Motor neuron (in vitro differentiated cells): ENCODE measurements around the gene AFF3. TPM values are rescaled to one million over a fixed set of nuclear protein-coding genes. Genes with fewer than 3 reads are reported as not detected.

Experiments
- ATAC-seq, 8 experiments: fragments of 200-7000 bp; cut with Tn5 transposase; replicated peaks in 6 of 8; 2 replicates each; pipeline ENCODE4 v1.8.0; 2021; ENCODE audit warnings: mild to moderate bottlenecking in 8 of 8, moderate library complexity in 8 of 8
- H3K27ac ChIP-seq, 2 donors: fragments of 250-450 bp; sonication (Bioruptor Pico); 2 replicates each; pipeline ENCODE4 v1.9.0; 2021; ENCODE audit warnings: antibody characterized with exemption in 2 of 2, mild to moderate bottlenecking in 2 of 2, moderate library complexity in 1 of 2
- H3K4me1 ChIP-seq, 2 donors: fragments of 250-450 bp; sonication (Bioruptor Pico); replicated peaks in 1 of 2; 2 replicates each; pipeline ENCODE4 v1.6.1; 2021; ENCODE audit warnings: antibody characterized with exemption in 2 of 2, mild to moderate bottlenecking in 2 of 2, moderate library complexity in 1 of 2
- H3K4me3 ChIP-seq, 5 donors: fragments of 250-450 bp; sonication (Bioruptor Pico); 2 replicates each; pipeline ENCODE4 v1.9.0; 2021; ENCODE audit warnings: antibody characterized with exemption in 5 of 5, mild to moderate bottlenecking in 5 of 5, moderate library complexity in 4 of 5
- WGBS, 10 experiments: fragments of 450-650 bp; shearing (Covaris generic); methylation state at CpG; one replicate each; pipeline ENCODE4 v1.0.0; 2022; 5-methylcytosine and 5-hydroxymethylcytosine counted together
- in situ Hi-C, 9 experiments: fragments of 400-800 bp; cut with MboI; loops; one replicate each; pipeline ENCODE4 v1.15.0; 2021; ENCODE audit warnings: low sequenced_read_pairs in 9 of 9, low pct_unique_long_range_greater_than_20kb in 2 of 9; ENCODE audit not compliant: unreplicated experiment in 9 of 9
- total RNA-seq, 8 experiments: library from RNA; unstranded; fragments of 300-600 nt; gene quantifications; 2 replicates each; pipeline versions ENCODE4 v1.2.3 to v1.2.4, GENCODE V29; 2022

The AFF3 gene
- total RNA-seq, 8 experiments from 2014 or later, result 0.99 to 33.6 (median 16.7) TPM

DNA sequence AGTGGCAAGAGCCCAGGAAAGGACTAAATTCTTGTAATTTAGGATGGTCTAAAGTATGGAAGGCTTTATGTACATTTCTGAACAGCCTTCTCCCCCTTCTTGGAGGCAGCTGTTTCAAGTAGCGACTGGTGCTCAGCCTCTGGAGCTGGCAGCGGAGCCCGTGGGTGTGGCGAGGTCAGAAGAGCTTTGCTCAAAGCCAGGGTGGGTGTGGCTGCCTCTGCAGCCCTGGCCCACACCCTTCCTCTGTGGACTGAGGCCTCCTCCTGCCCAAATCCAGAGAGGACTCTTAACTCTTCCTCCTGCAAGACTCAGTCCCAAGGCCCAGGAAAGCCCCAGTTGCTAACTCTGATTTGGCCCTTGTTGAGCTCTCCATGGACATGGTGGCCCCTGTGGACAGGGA lies 450.5 kb downstream of the AFF3 start:
- whole genome bisulfite sequencing, 10 experiments, result 0 to 100% (median 80%) methylated on average over 1 to 4 of the region's 4 CpGs; no CpG with 5 or more reads in 3 of the 10 experiments
- no peak overlapping the region for H3K27ac ChIP-seq
- H3K4me1 ChIP-seq, result peaks cover 13 to 15% of the 10 kb centered on the region in 2 donors
- in situ Hi-C loops, result no loop called here
- peak in 3 of 8 experiments; percentile 82 to 97 (median 90) for ATAC-seq
- H3K4me3 ChIP-seq, result no peak overlapping the region

DNA sequence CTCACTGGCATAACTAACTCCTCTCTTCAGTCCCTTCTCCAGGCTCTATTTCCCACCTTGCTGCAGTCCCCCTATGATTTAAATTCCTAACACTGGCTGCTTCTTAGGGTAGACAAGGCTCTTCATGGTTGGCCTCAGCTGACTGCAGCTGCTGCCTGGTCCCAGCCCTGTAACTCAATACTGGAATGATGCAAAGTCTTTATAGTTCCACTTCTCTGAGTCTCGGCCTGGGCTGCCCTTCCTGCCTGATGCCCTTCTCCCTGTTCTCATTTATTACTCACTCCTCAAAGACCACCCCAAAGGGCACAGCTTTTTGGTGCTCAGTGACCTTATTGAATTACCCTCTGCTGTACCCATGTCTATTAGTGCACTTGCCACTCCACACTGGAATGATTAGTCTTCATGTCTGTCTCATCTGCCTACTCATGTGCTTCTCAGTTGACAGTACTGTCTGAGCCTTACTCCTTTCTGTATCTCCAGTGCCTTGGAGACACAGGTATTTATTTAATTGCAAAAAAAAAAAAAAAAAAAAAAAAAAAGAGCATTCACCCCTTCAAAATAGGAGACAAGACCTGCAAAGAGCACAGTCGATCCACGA lies 453.1 kb downstream of the AFF3 start:
- in situ Hi-C loops, result no loop called here
- WGBS, 10 experiments, result 40 to 100% (median 80%) methylated on average over 1 to 3 of the region's 3 CpGs; no CpG with 5 or more reads in 1 of the 10 experiments
- Histone ChIP-seq H3K4me1 (no peaks in the 10 kb centered on the region), H3K27ac (no peak overlapping the region), H3K4me3 (no peak overlapping the region)
- peak in 4 of 8 experiments; percentile 8 to 65 (median 24) for ATAC-seq

DNA sequence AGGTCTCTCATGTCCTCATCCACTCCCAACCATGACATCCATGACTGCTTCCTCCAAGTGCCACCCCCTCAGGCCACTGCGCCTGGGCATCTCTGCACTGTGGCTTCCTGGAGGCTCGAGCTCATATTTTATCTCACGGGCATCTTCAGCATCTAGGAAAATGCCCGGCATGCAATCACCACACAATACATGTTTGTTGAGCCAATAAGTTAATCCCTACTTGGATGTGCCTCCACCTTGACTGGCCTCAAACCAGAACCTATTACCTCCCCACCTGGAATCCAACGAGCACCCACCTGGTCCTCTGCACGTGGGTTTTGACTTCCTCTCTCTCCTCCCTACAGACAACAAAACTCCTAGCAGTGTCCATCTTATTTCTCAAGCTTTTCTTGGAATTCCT lies 453.7 kb downstream of the AFF3 start:
- in situ Hi-C loops, result no loop called here
- WGBS, 10 experiments, result 35 to 100% (median 83%) methylated on average over 1 to 6 of the region's 6 CpGs; no CpG with 5 or more reads in 1 of the 10 experiments
- Histone ChIP-seq H3K4me3 (no peak overlapping the region), H3K27ac (no peak overlapping the region), H3K4me1 (no peaks in the 10 kb centered on the region)
- ATAC-seq, result no peak

DNA sequence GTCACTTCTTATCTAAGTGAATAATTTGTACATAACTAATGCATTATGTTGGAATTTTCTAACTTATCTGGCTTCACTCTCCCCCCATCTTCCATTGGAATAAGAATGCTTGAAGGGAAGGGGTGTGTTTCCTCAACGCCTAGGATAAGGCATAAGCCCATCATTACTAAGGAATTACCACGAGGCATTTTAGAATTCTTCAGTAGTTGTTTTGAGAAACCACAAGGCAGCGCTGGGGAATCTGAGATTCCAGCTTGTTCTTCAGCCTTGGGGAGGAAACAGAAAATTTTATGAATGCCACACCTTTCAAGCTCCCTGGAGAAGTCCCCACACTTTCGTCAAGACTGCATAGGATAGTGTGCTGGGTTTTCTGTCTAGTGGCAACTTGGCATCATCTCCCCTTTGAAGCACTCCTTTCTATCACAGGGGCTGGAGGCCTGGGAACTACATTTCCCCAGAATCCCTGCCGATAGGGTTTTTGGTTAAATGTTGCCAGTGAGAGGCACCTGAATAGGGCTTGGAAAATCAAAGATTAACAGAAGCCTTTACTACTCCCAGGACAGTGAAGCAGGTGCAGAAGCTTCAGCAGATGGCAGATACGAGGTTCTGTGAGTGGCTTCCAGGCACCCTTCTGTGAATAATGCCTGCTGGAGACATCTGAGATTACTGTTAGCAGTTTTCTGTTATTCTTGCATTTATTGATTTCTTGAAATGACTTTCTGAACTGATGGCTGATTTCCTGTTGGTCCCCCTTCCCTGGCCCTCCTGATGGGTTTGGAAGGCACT lies 459.9 kb downstream of the AFF3 start:
- Histone ChIP-seq H3K27ac (peak overlapping the region; percentile 53 to 56), H3K4me1 (peaks cover 0 to 10% of the 10 kb centered on the region in 2 donors), H3K4me3 (no peak overlapping the region)
- in situ Hi-C loops, result no loop called here
- WGBS, 10 experiments, result 0 to 100% (median 71%) methylated on average over 1 to 6 of the region's 6 CpGs; no CpG with 5 or more reads in 1 of the 10 experiments
- ATAC-seq, result peak in 4 of 8 experiments; percentile 32 to 87 (median 58)

DNA sequence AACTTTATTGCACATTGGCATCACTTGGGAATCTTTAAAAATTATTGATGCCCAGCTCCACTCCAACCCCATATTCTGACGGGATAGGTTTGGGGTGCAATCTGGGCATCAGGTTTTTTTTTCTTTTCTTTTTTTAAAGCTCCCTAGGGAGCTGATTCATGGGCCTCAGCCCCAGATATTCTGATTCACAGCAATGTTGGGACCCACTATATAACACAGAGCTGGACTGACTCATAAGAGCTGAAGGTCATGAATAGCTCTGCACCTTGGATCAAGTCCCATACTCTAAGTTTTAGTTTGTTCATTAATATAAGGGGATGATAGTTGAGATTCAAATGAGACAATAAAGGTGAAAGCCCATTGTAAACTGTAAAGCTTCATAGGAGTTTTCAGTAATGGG lies 461.4 kb downstream of the AFF3 start:
- ATAC-seq, result no peak
- Histone ChIP-seq H3K27ac (no peak overlapping the region), H3K4me3 (no peak overlapping the region), H3K4me1 (peaks cover 0 to 10% of the 10 kb centered on the region in 2 donors)
- 20 to 100% (median 100%) methylated on average over 1 of the region's 1 CpG; no CpG with 5 or more reads in 4 of the 10 experiments for WGBS, 10 experiments
- in situ Hi-C loops, result no loop called here

DNA sequence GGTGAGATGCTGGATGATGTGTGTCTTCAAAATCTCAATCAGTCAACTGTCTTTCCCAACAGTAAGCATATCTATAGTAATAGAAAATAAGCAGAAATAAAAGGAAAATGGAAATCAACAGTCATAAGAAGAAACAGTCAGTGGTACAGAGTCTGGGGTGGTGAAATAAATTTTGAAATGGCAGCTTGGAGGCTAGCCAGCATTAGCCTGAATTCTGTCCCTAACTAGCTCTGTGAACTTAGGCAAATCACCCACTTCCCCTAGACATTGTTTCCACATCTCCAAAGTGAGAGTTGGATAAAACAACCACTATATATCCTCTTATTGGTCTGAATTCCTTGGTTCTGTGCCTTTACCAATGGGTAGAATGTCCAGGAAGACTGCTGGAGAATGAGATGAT lies 462.9 kb downstream of the AFF3 start:
- Histone ChIP-seq H3K4me3 (no peak overlapping the region), H3K27ac (no peak overlapping the region), H3K4me1 (peaks cover 4 to 14% of the 10 kb centered on the region in 2 donors)
- in situ Hi-C loops, result no loop called here
- no peak for ATAC-seq

DNA sequence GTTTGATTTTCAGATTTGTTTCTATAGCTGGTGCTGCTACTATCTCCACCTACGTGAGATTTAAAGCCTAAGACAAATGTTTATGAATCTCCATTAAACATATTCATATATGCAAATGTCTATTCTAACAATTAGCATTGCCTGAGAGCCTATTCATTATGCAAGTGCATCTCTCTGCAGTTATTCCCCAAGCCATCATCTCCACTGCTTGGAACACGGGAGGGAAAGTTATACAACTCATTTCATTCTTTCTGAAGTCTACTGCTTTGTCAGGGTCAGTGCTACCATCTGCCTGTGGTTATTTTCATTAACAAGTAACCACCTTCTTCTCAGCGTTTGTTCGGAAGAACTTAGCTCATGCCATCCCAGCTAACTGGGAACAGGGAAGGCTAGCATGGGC lies 463.8 kb downstream of the AFF3 start:
- in situ Hi-C loops, result no loop called here
- ATAC-seq, result peak in 3 of 8 experiments; percentile 41 to 94 (median 55)
- WGBS, 10 experiments, result 10 to 100% (median 78%) methylated on average over 2 to 4 of the region's 4 CpGs
- peaks cover 11 to 23% of the 10 kb centered on the region in 2 donors for H3K4me1 ChIP-seq
- H3K4me3 ChIP-seq, result no peak overlapping the region
- H3K27ac ChIP-seq, result no peak overlapping the region

DNA sequence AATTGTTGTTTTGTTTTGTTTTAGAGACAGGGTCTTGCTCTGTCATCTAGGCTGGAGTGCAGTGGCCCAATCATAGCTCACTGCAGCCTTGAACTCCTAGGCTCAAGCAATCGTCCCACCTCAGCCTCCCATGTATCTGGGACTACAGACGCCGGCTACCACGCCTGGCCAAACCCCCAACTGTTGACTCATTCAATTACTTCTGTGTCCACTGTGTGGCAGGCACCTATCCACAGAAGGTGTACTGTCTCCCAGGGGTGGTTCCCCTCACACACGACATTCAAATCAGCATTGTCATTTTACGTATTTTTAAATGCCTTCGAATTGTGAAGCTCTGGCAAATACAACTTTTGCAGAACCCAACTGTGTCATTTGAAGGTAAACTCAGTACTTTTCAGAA lies 464.6 kb downstream of the AFF3 start:
- Histone ChIP-seq H3K4me3 (no peak overlapping the region), H3K27ac (no peak overlapping the region), H3K4me1 (peaks cover 18 to 27% of the 10 kb centered on the region in 2 donors)
- in situ Hi-C loops, result no loop called here
- ATAC-seq, result peak in 1 of 8 experiments; percentile 7
- WGBS, 10 experiments, result 40 to 100% (median 86%) methylated on average over 1 to 7 of the region's 7 CpGs; no CpG with 5 or more reads in 2 of the 10 experiments

DNA sequence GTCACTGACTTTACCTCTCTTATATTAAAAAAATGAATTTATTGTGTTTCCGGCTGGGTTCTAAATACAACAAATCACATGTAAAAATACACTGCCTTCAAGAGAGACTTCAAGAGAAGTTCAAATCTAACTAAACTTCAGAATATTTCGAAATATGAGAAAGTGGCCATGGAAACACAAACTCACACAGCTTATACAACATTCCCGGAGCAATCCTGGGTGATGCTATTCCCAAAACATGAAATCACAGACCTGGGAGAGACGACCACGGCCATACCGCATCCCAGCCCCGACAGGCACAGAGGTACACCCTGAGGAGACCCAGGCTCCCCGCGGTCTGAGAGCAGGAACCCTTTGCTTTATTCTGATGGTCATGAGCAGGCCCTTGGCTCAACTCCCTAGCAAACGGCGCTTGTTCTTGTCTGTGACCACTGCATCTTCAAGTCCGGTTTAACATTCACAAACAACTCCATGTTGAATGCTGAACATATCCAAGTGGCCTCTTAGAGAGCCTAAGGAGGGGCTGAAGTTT lies 467.2 kb downstream of the AFF3 start:
- in situ Hi-C loops, result no loop called here
- Histone ChIP-seq H3K4me3 (no peak overlapping the region), H3K4me1 (peaks cover 23 to 42% of the 10 kb centered on the region in 2 donors), H3K27ac (no peak overlapping the region)
- 65 to 97% (median 93%) methylated on average over 1 to 9 of the region's 12 CpGs; no CpG with 5 or more reads in 1 of the 10 experiments for WGBS, 10 experiments
- no peak for ATAC-seq

DNA sequence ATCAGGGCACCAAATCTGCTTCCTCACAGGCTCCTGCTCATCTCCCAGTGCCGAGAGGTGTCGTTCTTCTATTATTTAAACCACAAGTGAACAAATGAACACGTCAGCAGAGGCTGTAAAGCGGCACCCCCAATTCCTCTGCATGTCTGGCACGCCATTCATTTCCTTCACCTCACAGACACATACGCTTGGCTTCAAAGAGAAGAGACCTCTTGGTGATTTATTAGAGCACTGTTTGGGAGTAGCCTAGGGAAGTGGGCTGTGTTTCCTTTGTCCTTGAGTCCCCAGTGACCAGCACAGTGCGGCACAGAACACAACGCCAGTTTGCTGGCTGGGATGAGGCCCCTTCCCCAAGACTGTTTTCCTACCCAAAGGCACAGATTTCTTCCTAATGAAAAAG lies 468.3 kb downstream of the AFF3 start:
- WGBS, 10 experiments, result 20 to 100% (median 50%) methylated on average over 1 to 6 of the region's 8 CpGs; no CpG with 5 or more reads in 2 of the 10 experiments
- in situ Hi-C loops, result no loop called here
- peaks cover 23 to 42% of the 10 kb centered on the region in 2 donors for H3K4me1 ChIP-seq
- H3K27ac ChIP-seq, result peak overlapping the region; percentile 15 to 47
- no peak overlapping the region for H3K4me3 ChIP-seq
- ATAC-seq, result peak in 5 of 8 experiments; percentile 72 to 88 (median 86)

DNA sequence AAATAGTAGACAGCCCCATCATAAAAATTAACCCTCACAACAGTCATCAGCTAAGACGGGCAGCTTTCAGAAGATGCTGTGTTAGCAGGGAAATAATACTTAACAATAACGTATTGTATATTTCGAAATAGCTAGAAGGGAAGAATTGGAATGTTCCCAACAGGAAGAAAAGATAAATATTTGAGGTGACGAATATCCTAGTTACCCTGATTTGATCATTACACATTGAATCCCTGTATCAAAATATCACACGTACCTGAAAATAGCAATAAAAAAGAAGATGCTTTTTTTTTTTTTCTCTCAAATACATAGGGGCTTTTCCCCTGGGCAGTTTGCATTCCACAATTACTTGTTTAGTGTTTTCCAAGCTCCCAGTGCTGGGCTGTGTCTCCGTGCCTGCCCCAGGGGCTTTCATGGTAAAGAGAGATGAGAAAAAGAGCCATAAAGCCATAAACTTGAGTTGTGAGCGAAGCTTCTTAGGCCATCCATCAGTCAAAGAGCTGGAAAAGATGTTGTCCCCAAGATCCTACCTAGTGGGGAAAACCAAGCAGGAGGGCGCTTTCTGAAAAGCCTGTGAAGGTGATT lies 469.5 kb downstream of the AFF3 start:
- in situ Hi-C loops, result no loop called here

DNA sequence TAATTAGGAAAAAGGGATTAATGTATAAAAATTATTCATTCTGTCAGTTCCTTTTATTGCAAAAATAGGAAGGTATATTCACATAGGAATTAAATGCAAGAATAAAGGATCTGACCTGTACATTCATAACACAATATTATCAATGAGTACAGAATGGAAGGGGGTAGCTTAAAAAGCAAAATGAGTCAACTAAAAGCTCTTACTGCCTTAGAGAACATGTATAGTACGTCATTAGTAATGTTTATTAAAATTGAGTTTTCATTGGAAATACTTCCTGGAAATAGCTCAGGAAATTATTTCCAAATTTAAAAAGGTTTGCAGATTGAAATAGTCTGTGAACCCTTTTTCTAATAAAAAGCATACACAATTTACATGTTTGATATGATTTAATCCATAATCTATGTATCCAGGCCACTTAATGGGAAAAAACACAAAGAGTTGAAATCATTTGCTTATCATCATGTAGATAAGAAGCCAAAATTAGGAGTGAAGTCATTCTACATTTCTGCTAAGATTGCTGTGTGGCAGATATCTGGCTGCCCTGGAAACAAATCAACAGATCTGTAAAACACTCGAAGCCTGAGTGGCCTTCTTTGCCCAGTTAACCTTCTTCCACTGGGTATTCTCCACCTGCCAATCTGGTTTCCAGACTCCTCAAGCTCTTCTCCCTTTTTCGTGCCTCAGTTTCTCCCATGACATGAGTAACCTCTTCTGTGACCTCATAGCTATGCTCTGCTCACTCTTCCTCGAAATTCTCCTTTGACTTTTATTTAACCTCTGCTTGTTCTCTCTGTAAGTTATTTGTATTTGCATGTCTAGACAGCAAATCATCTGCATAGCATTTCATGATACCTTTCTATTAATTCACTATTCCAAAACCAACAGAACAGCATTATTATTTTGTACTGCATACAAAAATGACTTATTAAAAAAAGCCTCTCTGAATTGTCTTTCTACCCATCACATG lies 471.3 kb downstream of the AFF3 start:
- no peak overlapping the region for H3K27ac ChIP-seq
- in situ Hi-C loops, result no loop called here
- H3K4me1 ChIP-seq, result peaks cover 23 to 42% of the 10 kb centered on the region in 2 donors
- ATAC-seq, result peak in 1 of 8 experiments; percentile 23
- 30 to 100% (median 71%) methylated on average over 1 to 4 of the region's 4 CpGs; no CpG with 5 or more reads in 1 of the 10 experiments for WGBS, 10 experiments
- no peak overlapping the region for H3K4me3 ChIP-seq

More for the DNA sequence above, 469.5 kb downstream of the AFF3 start:
- Histone ChIP-seq H3K4me1 (peaks cover 23 to 42% of the 10 kb centered on the region in 2 donors), H3K4me3 (no peak overlapping the region), H3K27ac (no peak overlapping the region)
- no peak for ATAC-seq
- WGBS, 10 experiments, result 39 to 94% (median 69%) methylated on average over 3 to 8 of the region's 8 CpGs
